GM12801 (cell line): ENCODE results near the gene SLC12A8.

Experiments
- CTCF ChIP-seq: IDR thresholded peaks from one replicate; pipeline ENCODE4 v1.5.1; 2011; ENCODE audit warnings: control low read depth; ENCODE audit not compliant: insufficient read length; ENCODE audit errors: extremely low read depth

The SLC12A8 gene

DNA sequence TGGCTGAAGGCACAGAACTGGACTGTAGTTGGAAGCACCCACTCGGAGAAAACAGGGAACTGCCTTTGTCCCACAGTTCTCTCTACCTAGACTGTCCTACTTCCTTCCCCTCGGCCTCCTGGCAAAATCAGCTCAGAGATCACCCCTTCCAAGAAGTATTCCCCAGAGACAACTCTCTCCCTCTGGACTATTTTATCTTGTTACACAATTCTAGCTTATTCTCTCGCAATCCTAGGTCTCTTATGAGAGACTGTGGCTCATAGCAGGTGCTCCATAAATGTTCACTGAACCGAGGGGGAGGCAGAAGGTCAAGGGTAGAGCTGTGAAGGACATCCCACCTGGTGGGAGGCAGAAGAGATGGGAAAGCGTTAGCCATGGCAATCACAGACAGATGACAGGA is 167.4 kb downstream of the SLC12A8 start:
- no peak for TF ChIP-seq CTCF

- TF ChIP-seq CTCF, result no peak
Measured at GRCh38 chr3:125043599-125044151, 168.9 kb downstream of the SLC12A8 start.

DNA sequence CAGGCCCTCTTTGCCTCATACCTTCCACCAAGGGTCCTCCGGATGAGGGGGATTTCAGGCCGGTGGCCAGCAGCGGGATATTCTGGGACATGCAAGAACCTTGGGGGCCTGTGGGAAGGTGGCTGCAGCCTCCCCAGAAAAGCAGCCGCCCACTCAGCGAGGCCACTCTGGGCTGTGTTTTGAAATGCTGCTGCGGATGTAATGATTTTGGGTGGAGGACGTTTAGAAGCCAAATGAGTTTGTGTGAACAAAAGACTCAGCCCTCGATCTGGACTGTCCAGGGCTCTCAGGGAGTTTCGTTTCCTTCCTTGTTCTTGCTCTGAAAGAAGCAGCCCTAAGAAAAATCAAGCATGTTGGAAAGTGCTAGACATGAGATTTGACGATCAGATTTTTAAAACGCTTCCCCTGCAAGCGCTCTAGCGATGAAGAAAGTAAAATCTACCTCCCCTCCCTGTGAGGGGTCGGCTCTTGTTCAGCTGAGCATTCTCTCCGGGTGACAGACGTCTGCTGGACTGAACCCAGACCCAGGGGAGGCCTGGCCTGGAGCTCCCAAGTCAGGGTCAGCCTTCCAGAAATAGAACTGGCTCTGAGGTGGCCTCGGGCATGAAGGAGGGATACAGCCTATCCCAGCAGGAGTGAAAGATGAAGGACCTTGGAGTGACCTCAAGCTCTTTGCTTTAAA is 169.7 kb downstream of the SLC12A8 start:
- TF ChIP-seq CTCF, result no peak

DNA sequence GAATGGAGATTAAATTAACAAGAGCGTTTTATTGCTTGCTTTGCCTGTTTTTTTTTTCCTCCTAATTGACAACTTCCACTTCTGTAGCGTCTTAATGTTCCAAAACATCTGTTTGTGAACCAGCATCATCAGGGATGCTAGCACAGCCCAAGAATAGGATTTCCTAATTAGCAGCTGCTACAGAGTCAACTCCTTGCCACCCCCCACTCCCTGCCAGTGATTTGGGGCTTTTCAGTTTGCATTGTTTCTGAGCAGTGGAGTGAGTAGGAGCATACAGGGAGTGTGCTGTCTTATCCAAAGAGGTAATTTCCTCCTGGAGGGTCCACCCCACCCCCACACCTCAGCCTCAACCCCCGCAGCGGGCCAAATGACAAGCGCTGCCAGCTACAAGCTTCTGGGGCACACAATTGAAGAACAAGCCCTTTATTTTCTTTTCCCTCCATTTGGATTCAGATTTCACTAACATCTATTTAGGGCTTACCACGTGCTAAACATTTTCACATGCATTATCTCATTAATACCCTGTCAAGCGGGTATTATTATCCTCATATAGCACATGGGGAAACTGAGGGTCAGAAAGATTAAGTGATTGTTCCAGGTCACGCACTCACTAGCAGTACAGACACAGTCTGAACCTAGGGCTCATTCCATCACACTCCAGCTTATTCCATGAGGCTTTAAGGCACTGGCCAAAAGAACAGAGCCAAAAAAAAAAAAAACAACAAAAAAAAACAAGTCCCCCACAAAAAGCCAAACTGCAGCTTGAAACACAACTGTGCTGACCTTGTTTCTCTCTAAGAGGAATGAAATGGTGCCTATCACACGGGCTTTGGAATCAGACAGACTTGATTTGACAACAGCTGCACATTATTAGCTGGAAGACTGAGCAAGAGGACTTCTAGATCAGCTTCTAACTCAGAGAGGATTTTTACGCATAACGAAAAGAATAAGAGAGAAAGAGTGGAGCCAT is 173.1 kb downstream of the SLC12A8 start:
- TF ChIP-seq CTCF, result no peak

DNA sequence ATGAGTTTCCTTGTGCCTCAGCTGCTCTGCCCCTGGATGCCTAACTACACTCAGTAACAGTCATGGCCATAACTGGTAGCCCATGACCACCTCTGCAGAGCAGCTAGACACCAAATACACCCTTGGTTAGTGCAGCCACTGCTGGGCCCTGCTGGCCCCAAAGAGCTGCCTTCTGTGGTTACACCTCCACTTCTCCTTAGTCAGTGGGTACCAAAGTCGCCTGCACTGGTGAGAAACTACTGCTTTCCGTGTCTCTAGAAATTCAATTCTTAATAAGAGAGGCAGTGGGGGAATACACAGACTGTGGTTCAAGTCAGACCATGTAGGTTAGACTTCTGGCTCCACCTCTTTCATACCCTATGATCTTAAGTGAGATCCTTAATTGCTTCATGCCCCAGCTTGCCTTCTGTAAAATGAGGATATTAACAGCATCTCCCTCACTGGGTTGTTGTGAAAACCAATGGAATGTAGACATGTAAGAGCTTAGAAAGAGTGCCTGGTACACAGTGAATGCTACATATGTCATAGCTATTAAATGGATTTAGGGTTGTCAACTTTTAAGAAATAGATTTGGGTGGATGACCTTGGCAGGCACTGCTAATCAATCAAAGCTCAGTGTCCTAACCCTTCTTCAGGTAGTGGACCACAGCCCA is 174.9 kb downstream of the SLC12A8 start:
- no peak for TF ChIP-seq CTCF

DNA sequence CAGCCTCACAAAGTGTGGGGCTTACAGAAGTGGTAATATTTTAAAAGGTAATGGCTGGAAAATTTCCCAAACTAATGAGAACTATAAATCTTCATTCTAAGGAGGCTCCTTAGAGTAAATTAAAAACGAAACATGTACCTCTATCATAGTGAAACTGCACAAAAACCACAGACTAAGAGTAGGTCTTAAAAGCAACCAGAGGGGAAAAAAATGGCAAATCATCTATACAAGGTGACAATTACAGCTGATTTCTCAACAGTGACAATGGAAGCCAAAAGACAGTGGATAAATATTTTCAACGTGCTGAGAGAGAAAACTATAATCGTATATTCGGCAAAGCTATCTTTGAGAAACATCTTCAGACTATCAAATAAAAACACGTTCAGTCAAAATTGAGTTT is 177.3 kb downstream of the SLC12A8 start:
- TF ChIP-seq CTCF, result no peak

DNA sequence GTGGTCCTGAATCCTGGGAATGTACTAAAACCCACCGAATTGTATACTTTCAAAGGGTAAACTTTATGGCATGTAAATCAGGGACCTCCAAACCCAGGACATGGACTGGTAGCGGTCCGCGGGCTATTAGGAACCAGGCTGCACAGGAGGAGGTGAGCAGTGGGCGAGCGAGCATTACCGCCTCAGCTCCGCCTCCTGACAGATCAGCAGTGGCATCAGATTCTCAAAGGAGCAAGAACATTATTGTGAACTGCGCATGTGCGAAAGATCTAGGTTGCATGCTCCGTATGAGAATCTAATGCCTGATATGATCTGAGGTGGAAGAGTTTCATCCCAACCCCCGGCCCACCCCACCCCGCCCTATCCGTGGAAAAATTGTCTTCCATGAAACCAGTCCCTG is 178.9 kb downstream of the SLC12A8 start:
- no peak for TF ChIP-seq CTCF
